Fibroblast of the aortic adventitia (primary cell): ENCODE data around the gene DEXI. TPM values are rescaled to one million over a fixed set of nuclear protein-coding genes. Genes with fewer than 3 reads are reported as not detected.

ENCODE experiments used
- DNase-seq: peaks from one replicate; pipeline ENCODE4 v3.0.0-alpha.2; 2010; ENCODE audit warnings: low read depth
- H3K4me3 ChIP-seq: 2 replicates; pipeline ENCODE4 v1.5.1; 2011; ENCODE audit warnings: low read depth, mild to moderate bottlenecking, control low read depth, low read length, moderate library complexity
- total RNA-seq: library from RNA; depleted of rRNA; stranded (reverse); fragments of >200 nt; gene quantifications from 2 replicates; pipeline ENCODE4 v1.2.3, GENCODE V29; 2012; ENCODE audit warnings: low replicate concordance
- TF ChIP-seq, protein P1 (sequence below): IDR thresholded peaks from 2 replicates; pipeline ENCODE4 v1.5.1; 2011; ENCODE audit warnings: mild to moderate bottlenecking, low read length, control low read depth, inconsistent platforms; ENCODE audit not compliant: insufficient read depth

Gene DEXI
- total RNA-seq: 35.2 and 50.2 TPM in 2 replicates

DNA sequence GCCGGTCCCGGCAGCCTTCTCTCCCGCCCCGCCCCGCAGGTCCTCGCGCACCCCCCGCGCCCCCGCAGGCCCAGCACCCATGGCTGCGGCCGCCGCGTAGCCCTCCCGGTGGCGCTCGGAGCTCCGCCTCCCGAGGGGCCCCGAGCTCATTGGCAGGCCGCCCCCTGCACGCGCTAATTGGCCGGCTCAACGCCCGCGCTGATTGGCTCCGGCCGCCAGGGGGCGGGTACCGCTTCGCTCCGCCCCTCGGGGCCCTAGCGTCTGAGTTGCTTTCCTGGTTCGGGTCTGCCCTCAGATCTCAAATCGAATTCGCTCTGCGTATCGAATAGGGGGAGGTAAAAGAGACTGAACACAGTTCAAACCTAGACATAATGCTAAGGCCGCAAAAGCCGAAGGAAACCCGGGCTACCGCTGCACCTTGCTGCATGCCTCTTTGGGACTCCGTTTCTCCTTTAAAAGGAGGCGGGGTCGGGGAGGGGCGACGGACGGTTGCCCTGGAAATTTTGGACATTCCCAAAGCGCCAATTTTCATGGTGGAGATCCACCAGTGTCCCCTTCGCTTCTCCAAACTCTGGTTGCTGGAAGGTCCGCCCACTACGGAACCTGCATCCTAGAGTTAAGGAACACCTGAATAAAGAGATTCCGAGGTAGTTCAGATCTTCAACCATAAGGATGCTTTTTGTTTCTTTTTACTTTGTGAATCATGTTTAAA lies at the start of gene DEXI:
TSS of gene DEXI (minus strand) at position 117 of the 712 bp plus-strand sequence. CDS start 463 bp downstream, outside the sequence.
- TF ChIP-seq, protein P1, sequence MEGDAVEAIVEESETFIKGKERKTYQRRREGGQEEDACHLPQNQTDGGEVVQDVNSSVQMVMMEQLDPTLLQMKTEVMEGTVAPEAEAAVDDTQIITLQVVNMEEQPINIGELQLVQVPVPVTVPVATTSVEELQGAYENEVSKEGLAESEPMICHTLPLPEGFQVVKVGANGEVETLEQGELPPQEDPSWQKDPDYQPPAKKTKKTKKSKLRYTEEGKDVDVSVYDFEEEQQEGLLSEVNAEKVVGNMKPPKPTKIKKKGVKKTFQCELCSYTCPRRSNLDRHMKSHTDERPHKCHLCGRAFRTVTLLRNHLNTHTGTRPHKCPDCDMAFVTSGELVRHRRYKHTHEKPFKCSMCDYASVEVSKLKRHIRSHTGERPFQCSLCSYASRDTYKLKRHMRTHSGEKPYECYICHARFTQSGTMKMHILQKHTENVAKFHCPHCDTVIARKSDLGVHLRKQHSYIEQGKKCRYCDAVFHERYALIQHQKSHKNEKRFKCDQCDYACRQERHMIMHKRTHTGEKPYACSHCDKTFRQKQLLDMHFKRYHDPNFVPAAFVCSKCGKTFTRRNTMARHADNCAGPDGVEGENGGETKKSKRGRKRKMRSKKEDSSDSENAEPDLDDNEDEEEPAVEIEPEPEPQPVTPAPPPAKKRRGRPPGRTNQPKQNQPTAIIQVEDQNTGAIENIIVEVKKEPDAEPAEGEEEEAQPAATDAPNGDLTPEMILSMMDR: no peak
- DNase-seq: peak; percentile 82
- H3K4me3 ChIP-seq: peak within 1 kb of the TSS; percentile 85

DNA sequence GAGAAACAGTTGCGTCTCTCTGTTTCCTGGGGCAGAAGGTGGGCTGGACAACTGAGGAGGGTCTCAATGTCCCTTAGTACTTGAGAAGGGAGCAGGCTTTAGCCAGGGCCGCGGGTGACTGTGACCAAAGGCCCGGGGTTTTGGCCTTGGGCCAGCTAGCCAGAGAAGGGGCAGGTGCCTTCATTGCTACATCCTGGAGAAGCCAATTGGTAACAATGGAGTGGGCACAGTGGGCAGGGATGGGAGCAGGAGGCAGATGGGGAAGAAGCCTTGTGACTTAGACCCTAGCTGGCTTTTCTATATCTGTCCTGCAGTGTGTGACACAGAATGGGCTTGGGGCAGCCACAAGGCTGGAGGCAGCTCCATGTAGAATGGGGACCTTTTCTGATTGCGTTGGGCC lies 48.1 kb upstream of the DEXI start:
- H3K4me3 ChIP-seq: no peak overlapping the region
- DNase-seq: no peak
- TF ChIP-seq, protein P1: no peak

DNA sequence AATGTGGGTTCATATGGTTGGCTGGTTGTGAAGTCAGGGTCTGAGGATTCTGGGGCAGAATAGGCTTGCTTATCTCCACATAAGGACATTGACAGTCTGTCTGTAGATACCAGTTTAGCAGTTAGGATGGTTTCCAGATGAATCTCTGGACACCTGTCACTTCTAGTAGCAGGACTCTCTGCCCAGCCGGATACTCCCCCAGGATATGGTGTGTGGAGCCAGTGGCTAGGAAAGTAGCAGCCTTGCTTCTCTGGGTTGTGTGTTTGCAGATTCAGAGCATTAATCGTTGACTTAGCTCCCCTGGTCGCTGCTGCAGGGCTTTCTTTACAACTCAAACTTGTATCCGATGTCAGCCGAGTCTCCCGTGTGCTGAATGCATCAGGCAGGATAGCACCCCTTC lies 47.3 kb upstream of the DEXI start:
- TF ChIP-seq, protein P1: no peak
- no peak overlapping the region for H3K4me3 ChIP-seq
- DNase-seq: no peak

DNA sequence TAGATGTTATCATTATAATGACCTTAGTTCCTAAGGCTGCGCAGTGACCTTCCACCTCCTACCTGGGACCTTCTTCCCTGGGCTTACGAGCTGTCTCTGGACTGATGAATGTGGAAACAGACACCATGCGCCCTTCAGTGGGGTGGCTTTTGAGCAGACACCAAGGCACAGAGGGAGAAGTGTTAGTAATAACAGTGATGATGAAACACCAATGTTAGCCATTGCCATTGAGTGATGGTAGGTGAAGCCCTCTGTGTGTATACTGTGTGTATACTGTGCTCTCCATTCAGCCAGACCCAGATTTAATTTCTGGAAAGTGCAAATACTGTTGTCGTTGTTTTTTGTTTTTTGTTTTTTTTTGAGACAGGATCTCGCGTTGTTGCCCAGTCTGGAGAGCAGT lies 46.6 kb upstream of the DEXI start:
- no peak for DNase-seq
- no peak overlapping the region for H3K4me3 ChIP-seq
- TF ChIP-seq, protein P1: no peak

DNA sequence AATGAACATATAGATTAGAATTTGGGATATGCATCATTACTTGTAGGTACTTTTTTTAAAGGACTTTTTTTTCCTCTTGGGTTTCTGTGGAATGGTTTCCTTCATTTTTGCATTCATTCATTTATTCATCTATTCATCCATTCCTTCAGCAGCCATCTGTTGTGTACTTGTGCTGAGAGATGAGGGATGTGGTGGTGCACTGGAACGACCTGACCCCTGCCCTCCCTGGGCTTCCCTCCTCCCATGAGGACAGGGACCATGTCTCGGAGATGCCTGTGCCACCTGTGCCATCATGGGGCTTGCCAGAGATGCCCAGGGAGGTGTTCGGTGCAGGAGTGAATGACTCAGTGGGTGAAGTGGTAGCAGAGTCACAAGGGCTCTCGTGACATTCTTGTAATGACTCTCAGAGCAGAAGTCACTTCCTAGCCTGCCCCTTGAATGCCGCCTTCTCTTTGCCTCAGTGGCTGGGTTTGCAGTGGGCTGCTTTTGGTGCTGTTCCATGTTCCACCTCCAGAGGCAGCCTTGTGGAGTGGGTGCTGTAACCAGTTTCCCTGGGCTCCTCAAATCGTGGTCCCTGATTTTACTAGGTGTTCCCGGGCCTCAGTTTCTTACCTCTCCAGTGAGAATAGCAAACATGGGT lies 46.0 kb upstream of the DEXI start:
- TF ChIP-seq, protein P1: peak; percentile 42
- no peak overlapping the region for H3K4me3 ChIP-seq
- DNase-seq: no peak

DNA sequence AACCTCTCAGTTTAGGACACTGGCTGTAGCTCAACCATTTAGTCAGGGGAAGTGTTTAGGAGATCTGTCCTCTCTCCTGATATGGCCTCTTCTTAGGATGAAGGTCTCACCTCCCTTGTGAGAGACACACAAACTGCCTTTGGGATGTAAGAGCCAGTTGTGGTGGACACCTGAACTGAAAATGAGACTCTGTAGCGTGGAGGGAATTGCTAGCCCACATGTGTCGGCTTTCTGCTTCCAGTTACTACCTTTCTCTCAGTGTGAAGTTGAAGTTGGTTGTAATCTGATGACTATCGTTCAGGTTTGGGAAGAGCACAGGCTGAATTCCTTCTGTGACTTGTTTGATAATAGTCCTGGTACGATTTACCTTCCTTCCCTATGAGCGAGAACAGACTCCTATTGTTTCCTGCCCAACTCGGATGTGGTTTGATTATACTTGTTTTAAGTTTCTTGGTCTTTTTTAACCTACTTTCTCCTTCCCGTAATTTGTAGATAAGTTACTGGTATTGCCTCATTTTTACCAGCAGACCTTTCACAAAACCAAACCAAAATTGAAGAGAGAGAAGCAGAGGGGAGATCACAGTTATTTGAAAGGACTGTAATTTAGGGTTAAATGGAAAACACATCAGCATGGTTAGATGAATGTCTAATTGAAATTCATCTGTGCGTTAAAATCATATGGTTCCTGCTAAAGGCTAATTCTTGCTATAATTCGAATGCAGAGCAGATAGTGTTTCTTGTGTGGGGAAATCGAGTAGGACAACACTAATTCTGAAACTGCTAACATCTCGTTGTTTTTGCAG lies 45.3 kb upstream of the DEXI start:
- no peak for DNase-seq
- H3K4me3 ChIP-seq: no peak overlapping the region
- TF ChIP-seq, protein P1: no peak
